Measurements from ENCODE around the gene SPAG16.

GRCh38 chr2:214079032-214079431 is 794.8 kb downstream of the SPAG16 start:
- TF ChIP-seq, protein P1, sequence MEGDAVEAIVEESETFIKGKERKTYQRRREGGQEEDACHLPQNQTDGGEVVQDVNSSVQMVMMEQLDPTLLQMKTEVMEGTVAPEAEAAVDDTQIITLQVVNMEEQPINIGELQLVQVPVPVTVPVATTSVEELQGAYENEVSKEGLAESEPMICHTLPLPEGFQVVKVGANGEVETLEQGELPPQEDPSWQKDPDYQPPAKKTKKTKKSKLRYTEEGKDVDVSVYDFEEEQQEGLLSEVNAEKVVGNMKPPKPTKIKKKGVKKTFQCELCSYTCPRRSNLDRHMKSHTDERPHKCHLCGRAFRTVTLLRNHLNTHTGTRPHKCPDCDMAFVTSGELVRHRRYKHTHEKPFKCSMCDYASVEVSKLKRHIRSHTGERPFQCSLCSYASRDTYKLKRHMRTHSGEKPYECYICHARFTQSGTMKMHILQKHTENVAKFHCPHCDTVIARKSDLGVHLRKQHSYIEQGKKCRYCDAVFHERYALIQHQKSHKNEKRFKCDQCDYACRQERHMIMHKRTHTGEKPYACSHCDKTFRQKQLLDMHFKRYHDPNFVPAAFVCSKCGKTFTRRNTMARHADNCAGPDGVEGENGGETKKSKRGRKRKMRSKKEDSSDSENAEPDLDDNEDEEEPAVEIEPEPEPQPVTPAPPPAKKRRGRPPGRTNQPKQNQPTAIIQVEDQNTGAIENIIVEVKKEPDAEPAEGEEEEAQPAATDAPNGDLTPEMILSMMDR (IDR thresholded peaks at IDR 0.05 in 4 of 5, conservative IDR thresholded peaks at IDR 0.05 in 1 of 5) = no peak
- no peak for TF ChIP-seq POLR2A (IDR thresholded peaks at IDR 0.05)
